GM21360 (cell line): ENCODE measurements around the gene LAMB1.
"Not testable (repeated sequence)": the region's sequence is repeated elsewhere in the genome, so short reads cannot be mapped to it uniquely, and the experiment has no call there.

Experiments used
- ATAC-seq: cut with Tn5 transposase; IDR thresholded peaks from one replicate; pipeline ENCODE4 v1.9.1; 2021; ENCODE audit warnings: mild to moderate bottlenecking, moderate library complexity; ENCODE audit not compliant: unreplicated experiment

Gene LAMB1

DNA sequence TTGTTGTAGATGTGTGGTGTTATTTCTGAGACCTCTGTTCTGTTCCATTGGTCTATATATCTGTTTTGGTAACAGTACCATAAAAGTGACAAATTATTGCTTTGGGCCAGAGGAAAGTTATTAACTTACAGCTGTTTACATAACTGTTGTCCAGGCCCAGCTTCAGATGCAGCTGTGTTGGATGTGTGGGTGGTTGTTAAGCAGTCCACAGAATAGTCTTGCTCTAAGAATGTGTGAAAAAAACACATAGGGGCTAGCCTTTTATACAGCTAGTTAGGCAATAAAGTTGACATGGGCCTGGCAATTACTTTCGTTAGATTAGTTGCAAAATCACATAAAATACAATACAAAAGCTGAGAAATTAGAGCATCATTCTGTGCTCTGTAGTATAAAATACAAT is 80.1 kb downstream of the LAMB1 start:
- ATAC-seq = no peak

DNA sequence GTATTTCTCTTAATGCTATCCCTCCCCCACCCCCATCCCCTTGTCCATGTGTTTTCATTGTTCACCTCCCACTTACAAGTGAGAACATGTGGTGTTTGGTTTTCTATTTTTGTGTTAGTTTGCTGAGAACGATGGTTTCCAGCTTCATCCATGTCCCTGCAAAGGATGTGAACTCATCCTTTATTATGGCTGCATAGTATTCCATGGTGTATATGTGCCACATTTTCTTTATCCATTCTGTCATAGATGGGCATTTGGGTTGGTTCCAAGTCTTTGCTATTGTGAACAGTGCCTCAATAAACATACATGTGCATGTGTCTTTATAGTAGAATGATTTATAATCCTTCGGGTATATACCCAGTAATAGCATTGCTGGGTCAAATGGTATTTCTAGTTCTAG is 81.1 kb downstream of the LAMB1 start:
- not testable (repeated sequence) for ATAC-seq

DNA sequence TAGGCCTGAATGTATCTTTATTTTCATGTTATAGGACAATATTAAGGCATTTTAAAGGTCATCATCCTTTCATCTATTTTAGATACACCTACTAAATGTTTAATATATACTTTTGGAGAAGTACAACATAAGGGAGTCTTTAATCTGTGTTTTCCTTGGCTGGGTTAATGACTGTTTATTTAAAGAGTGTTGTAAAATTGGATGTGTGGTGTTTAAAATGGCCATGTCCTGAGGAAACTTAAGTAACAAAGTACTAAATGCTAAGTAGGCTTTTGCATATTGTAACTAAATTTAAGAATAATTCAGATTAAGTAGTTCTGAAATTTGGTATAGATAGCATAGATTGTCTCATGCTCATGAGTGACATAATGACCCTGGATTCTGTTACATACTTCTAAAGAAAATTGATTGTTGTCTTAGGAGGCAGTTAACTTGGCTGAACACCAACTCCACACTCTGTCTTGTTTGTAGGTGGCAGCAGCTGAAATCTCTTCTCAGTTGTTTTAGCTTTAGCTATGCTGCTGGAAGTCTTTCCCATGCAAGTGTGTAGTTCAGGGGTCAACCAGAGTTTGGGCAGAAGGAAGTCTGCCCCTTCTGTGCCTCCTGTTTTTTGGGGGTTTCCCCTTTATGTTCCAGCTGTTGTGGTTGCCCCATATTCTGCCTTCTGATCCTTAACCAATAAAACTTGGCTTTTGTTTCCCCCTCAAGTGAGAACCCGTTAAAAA is 82.8 kb downstream of the LAMB1 start:
- no peak for ATAC-seq

DNA sequence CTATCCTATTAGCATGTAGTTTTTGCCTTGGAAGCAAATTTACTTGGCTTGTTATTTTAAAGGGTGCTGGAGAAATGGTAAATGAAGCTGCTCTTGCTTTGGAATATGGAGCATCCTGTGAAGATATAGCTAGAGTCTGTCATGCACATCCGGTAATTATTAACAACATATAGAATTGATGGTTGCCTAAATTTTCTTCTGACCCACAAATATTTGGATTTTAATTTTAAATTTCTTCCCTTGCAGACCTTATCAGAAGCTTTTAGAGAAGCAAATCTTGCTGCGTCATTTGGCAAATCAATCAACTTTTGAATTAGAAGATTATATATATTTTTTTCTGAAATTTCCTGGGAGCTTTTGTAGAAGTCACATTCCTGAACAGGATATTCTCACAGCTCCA is 84.0 kb downstream of the LAMB1 start:
- ATAC-seq = no peak

DNA sequence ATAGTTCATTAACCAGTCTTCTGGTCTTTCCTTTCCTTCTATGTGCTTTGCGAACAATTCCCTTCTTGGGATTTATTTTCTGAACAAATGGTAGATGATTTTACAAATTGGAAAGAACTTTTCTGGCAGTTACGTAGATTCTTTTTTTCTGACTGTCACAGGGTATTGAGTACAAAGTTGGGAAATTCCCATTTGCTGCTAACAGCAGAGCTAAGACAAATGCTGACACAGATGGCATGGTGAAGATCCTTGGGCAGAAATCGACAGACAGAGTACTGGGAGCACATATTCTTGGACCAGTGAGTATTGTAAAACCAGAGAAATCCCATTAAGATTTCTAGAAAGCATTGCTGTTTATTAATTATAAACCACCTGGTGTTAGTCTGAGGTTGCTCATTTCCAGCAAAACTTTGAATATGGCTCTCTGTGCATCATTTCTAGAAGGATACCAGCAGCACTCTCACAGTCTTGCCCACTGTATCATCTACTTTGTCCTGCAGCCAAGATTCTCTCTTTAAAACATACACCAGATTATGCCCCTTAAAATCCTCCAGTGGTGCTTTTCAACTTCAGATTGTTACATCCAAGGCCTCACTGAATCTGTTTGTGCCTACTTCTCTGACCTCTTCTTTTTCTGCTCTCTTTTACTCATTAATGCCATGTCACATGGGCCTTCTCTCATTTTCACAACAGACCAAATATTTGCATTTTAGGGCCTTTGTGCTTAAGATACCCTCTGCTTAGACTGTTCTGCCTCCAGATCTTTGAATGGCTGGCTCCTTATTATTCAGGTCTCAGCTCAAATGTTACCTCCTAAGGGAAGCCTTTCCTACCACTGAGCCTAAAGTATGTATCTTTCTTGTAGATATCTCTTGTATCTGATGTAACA is 85.0 kb downstream of the LAMB1 start:
- peak; percentile 67 for ATAC-seq

DNA sequence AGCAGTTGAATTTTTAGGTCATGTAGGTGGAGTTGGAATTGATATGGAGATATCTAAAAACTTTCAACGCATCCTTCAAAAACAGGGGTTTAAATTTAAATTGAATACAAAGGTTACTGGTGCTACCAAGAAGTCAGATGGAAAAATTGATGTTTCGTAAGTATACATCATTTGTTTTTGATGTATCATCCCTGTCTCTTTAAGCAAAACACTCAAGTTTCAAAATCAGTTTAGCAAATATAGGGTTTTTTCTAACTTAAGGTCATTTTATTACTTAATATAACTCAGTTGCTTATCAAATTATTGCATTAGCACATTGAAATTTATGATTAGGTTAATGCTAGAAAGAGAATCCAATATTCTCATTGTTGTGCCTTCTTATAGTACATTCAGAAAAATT is 87.4 kb downstream of the LAMB1 start:
- no peak for ATAC-seq

DNA sequence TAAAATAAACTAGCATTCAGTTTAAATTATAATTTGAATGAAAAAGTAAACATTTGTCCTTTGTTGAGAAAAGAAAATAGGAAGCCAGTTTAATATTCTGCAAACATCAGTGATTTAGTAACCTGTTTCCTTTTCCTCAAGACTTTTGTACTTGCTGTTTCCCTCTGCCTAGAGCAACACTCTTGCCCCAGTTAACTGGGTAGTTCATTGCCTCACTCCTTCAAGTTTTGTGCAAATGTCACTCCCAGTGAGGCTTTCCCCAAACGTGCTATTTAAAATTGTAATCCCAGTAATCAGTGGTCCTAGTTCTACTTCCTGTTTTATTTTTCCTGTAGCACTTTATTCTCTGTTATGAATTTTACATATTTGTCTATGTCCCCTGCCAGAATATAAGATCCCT is 88.1 kb downstream of the LAMB1 start:
- no peak for ATAC-seq

DNA sequence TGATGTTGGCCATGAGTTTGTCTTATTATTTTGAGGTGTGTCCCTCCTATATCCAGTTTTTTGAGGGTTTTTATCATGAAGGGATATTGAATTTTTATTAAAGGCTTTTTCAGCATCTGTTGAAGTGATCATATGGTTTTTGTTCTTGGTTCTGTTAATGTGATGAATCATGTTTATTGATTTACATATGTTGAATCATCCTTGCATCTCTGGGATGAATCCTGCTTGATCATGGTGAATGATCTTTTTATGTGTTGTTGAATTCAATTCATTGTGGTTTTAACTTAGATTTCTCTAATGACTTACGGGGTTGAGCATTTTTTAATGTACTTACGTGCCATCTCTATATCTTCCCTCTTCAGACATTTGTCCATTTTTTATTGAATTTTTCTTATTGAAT is 89.1 kb downstream of the LAMB1 start:
- no peak for ATAC-seq

DNA sequence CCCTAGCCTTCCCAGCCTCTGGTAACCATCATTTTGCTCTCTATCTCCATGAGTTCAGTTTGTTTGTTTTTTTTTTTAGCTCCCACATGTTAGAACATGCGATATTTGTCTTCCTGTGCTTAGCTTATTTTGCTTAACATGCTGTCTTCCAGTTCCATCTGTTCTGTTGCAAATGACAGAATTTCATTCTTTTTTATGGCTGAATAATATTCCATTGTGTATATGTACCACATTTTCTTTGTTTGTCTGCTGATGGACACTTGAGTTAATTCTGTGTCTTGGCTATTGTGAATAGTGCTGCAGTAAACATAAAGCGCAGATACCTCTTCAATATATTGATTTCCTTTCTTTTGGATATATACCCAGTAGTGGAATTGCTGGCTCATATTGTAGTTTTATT is 91.0 kb downstream of the LAMB1 start:
- no peak for ATAC-seq

DNA sequence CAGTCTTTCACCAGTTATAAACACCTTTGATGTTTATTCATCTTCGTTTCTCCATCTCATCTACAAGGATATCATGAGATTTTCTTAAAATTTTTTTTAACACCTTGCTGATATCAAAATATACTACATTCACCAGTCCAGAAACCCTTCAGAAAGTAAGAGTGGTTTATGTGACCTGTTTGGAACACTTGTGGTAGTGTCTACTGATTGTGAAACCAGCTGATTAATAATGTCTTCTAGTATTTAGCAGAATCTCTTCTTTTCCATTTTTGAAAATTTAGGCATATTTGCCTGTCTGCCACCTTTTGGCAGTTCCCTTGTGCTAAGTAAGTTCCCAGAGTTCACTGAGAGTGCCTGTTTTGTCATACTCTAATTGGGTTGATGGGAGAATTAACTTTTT is 93.5 kb downstream of the LAMB1 start:
- ATAC-seq = no peak

DNA sequence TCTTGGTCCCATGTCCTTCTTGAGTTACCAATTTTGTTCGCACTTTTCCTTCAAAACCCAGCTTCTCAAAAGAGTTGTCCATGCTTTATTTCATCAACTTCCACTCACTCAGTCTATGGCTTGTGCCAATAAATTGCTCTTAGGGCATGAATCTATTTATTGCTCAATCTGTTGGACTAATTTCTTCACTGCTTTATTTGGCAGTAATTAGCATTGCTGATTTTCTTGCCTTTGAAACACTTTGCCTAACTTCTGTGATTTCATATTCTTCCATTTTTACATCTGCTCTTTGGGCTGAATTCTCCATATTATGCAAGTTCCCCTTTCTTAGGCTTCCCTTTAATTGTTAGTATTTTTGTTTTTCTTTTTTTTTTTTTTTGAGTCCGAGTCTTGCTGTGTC is 95.2 kb downstream of the LAMB1 start:
- no peak for ATAC-seq

DNA sequence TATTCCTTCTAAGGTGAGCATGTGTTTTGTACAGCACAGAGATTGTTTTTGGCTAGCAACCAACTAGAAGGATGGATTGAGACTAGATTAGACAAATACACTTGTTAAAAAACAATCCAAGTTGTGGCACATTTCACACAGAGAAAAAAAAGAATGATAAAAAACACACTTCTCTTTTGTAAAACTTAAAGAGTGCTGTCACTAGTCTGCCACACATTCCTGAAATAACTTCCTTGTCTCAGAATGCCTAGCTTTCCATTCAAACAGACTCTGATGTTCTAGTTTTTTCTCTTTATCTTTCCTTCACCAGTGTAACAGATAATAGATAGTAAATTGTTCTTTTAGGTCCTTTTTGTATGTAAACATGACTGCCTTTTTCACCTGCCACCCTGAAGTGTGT is 100.6 kb downstream of the LAMB1 start:
- ATAC-seq = no peak

DNA sequence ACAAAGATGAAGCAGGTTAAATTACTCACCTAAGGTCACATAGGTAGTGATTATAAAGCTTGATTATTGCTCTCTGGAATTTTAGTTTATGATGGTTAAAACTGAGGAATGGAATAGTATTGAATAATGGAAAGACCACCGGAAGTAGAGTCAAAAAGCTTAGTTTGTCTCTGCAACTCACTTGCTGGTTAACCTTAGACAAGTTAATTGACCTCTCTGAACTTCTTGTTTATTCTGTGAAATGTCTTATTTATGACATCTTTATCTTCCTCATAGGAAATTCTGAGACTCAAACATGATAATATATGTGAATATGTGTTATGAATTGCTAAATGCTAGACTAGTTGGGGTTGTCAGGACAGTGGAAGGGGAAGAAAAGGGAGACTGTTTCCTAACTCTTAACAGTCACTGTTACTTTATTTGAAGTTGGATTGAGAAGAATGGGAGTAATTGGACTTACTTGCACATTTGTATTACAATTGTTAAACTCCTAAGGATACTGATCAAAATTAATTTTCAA is 102.4 kb downstream of the LAMB1 start:
- no peak for ATAC-seq

DNA sequence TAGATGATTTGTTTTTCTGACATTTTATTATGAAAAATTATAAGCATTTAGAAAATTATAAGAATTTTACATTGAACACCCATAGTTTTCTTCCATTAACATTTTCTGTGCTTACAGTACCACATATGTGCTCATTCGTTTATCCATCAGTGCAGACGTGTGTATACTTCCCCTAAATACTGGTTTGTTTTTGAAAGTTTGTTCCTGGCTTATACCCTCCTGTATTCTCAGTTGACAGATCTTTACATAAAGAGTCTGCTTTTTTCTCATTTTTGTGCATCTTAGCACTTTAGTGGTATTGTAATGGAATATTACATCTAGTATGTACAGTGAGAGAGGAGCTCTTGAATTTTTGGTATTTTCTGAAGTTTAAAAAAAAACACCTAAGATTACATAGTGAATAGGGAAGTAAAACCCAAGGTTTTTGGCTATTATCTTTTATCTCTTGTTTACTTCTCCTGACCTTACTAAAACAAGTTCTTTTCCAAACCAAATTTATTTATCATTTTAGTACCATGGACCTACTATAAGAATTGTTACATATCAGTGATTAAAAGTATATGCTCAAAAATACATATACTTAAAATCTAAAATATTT is 103.9 kb downstream of the LAMB1 start:
- ATAC-seq = no peak

DNA sequence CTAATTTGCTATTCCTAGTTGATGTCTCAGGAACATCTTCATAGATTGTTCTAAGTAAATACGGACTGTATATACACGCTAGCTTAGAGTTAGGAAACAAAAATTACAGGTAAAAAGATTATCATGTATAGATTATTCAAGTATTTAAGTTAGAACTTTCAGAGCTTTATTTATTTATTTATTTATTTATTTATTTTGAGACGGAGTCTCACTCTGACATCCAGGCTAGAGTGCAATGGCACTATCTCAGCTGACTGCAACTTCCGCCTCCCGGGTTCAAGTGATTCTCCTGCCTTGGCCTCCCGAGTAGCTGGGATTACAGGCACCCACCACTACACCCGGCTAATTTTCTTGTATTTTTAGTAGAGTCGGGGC is 110.6 kb downstream of the LAMB1 start:
- ATAC-seq = not testable (repeated sequence)

DNA sequence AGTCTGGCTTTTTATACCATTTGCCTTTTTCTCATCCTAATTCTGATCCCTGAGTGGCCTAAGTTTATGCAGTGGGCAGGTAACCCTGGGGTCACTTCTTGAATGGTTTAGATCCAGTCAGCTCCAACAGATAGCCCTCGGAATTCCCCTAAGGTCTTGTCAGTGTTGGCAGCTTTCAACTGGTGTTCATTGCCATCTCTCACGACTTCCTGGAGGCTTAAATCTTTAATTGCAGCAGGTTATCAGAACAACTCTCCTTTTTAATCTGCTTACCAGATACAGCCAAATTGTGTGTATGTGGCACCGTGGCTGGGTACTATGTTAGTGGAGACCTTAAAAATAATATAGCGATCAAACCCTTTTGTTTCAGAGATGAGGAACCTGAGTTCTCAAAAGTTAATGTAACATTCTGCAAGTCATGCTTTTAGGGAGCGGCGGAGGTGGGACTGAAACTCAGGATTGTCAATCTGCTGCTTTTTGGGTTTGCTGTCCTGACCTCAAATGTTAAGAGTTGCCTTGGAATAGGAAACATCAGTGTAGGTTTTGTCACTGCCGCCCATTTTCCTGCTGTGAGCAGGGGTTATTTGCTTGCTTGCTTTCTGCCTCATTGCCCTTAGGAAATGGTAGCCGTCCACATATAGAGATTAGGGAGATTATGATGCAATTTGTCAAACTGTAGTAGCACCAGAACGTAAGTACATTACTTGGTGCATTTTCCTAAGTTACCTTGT is 111.2 kb downstream of the LAMB1 start:
- ATAC-seq = peak; percentile 11

DNA sequence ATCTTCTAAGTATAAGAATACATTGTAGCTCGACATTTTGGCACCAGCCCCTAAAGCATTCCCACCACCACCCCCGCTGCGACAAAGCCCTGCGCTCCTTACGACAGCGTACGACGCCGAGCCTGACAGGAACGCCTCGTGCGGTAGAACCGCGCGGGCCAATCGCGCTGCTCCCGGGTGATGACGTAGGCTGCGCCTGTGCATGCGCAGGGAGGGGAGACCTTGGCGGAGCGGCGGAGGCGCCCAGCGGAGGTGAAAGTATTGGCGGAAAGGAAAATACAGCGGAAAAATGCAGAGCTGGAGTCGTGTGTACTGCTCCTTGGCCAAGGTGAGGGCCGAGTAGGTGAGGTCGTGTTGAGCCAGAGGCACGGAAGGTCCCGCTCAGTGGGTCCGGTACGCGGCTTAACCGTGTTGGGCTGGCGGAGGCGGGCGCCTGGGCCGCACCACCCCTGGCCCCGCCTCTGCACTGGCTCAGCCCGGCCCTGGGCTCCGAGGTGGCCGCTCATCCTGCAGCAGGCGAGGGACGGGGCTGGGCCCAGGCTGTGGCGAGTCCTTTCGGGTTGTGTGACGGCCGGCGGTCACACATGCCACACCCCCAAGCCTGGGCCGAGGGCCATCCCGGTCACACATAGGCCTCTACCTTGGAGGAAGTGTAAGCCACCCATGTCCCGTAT is 111.9 kb downstream of the LAMB1 start, which contains the start of gene DLD:
Gene DLD, plus strand, starts transcription at position 222 of the 674 bp plus-strand sequence. Its CDS starts 68 bp downstream, at position 290.
- peak; percentile 98 for ATAC-seq

DNA sequence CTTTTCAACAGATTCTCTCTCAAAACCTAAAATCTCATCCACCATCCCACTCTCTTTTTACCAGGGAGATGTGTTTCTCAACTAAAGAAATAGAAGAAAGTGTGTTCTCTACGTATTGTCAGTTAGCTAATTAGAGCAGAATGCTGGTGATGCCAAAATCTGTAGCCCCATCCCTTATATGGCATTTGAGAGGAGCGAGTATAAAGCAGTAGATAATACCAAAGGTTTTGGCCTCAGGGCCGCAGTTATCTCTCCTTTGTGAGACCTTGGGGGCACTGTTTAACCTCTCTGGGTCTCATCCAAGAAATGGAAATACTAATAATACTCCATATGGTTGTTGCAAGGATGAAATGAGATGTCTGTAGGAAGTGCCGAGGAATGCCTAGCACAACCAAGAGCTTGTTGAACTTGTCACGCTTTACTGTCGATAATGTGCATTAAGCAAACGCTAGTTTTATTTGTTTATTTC is 112.4 kb downstream of the LAMB1 start:
- ATAC-seq = peak; percentile 10

DNA sequence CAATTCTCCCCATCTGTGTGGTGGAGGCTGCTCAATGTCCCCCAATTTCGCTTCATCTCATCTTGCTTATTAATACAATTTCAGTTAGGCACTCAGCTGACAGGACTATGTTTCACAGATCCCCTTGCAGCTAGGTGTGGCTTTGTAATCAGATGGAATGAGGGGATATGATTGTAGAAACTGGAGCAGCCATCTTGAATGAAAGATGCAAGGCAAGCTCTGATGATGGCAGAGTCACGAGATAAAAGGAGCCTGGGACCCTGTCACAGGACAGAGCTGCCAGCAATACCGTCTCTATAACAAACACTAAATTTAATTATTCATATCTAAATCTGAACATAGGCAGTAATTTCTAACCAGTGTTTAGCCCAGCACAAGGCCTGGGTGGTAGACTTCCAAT is 113.0 kb downstream of the LAMB1 start:
- ATAC-seq = no peak

DNA sequence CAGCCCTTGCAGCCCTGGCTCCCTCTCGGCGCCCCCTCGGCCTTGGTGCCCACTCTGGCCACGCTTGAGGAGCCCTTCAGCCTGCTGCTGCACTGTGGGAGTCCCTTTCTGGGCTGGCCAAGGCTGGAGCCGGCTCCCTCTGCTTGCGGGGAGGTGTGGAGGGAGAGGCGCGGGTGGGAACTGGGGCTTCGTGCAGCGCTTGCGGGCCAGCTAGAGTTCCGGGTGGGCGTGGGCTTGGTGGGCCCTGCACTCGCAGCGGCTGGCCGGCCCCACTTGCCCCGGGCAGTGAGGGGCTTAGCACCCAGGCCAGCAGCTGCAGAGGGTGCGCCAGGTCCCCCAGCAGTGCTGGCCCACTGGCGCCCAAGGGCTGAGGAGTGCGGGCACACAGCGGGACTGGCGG is 115.1 kb downstream of the LAMB1 start:
- ATAC-seq = not testable (repeated sequence)
